K562 (cell line): ENCODE data around the gene RAB31. TPM values are rescaled to one million over a fixed set of nuclear protein-coding genes. Genes with fewer than 3 reads are reported as not detected.

ENCODE experiments used
- ATAC-seq: fragments of 200-7000 bp; cut with Tn5 transposase; 3 replicates; pipeline ENCODE4 v1.9.1; 2020; ENCODE audit warnings: moderate library complexity
- BruUV-seq: library from RNA; stranded (reverse); fragments of 400-500 nt; replicated peaks from 2 replicates; lab custom pipeline; 2021; lab: Mats Ljungman, UMichigan
- CTCF ChIA-PET: fragments of 300-600 bp; formaldehyde crosslinking; extraction: SDS; loops from one replicate; lab custom pipeline; 2021; ENCODE audit warnings: low intra/inter-chr PET ratio; lab: Yijun Ruan, JAX
- POLR2A ChIA-PET: fragments of 300-600, 350-650 bp; sonication (Branson Sonifier 250); formaldehyde crosslinking; extraction: SDS; loops from one replicate; lab custom pipeline; 2021; ENCODE audit warnings: antibody characterized with exemption, inconsistent platforms; lab: Yijun Ruan, JAX
- DNase-seq, 4 experiments: peaks; one replicate each; pipeline versions ENCODE4 v3.0.0 to v3.0.0-alpha.2; 2011 to 2018; ENCODE audit warnings: low spot score in 3 of 4, mixed read lengths in 3 of 4; ENCODE audit errors: extremely low read depth in 1 of 4
- FAIRE-seq: peaks from 2 replicates; lab custom pipeline; 2011; peaks lifted over from hg19 to GRCh38; lab: Jason Lieb, UNC
- H2AFZ ChIP-seq: 2 replicates; pipeline ENCODE4 v1.6.0; 2011; ENCODE audit warnings: low read depth, low read length, control low read depth, inconsistent platforms
- H3K27ac ChIP-seq: fragments of 200-600 bp; 3 replicates; pipeline ENCODE4 v1.8.0; 2011; ENCODE audit warnings: low read depth, mild to moderate bottlenecking, control low read depth, inconsistent platforms, low read length, moderate library complexity, mixed read lengths; ENCODE audit errors: extremely low read depth
- H3K27me3 ChIP-seq, 2 experiments: fragments of 300-600 bp in 1 of 2; 2 replicates in 1 of 2; 3 replicates in 1 of 2; pipeline versions ENCODE4 v1.6.0 to v1.8.0; 2011; ENCODE audit warnings: inconsistent platforms in 2 of 2, low read length in 2 of 2, mild to moderate bottlenecking in 1 of 2, mixed read lengths in 1 of 2, moderate library complexity in 1 of 2; ENCODE audit not compliant: control insufficient read depth in 2 of 2, insufficient read depth in 2 of 2
- H3K36me3 ChIP-seq: fragments of 300-600 bp; 3 replicates; pipeline ENCODE4 v1.8.0; 2011; ENCODE audit warnings: mild to moderate bottlenecking, low read length, inconsistent platforms; ENCODE audit not compliant: control insufficient read depth, insufficient read depth
- H3K4me1 ChIP-seq, 2 experiments: fragments of 200-600 bp in 1 of 2; replicated peaks in 1 of 2; 2 replicates in 1 of 2; 3 replicates in 1 of 2; pipeline versions ENCODE4 v1.5.1 to v1.8.0; 2011; ENCODE audit warnings: inconsistent platforms in 2 of 2, low read length in 2 of 2, mild to moderate bottlenecking in 1 of 2, mixed read lengths in 1 of 2, moderate library complexity in 1 of 2; ENCODE audit not compliant: control insufficient read depth in 2 of 2, insufficient read depth in 2 of 2
- H3K4me2 ChIP-seq: 2 replicates; pipeline ENCODE4 v1.6.1; 2011; ENCODE audit warnings: low read length, control low read depth, inconsistent platforms, mixed read lengths; ENCODE audit not compliant: insufficient read depth
- H3K4me3 ChIP-seq: fragments of 200-600 bp; sonication (generic), shearing (Covaris generic); 2 replicates; pipeline ENCODE4 v1.5.1; 2016; ENCODE audit warnings: control low read depth, inconsistent platforms
- H3K79me2 ChIP-seq: fragments of 200-600 bp; 3 replicates; pipeline ENCODE4 v1.8.0; 2011; ENCODE audit warnings: low read length, inconsistent platforms; ENCODE audit not compliant: control insufficient read depth, insufficient read depth
- H3K9ac ChIP-seq, 2 experiments: 2 replicates each; pipeline versions ENCODE4 v1.6.0 to v1.6.1; 2011; ENCODE audit warnings: low read depth in 2 of 2, low read length in 2 of 2, control low read depth in 1 of 2, inconsistent platforms in 1 of 2, mild to moderate bottlenecking in 1 of 2, mixed read lengths in 1 of 2; ENCODE audit not compliant: insufficient read depth in 1 of 2
- H3K9me1 ChIP-seq: one replicate; pipeline ENCODE4 v1.6.0; 2011; ENCODE audit warnings: inconsistent platforms, mild to moderate bottlenecking, low read length, moderate library complexity; ENCODE audit not compliant: control insufficient read depth, insufficient read depth
- H3K9me3 ChIP-seq: replicated peaks from 2 replicates; pipeline ENCODE4 v1.5.1; 2011; ENCODE audit warnings: low read depth, low read length, inconsistent platforms; ENCODE audit not compliant: control insufficient read depth, insufficient read depth
- H4K20me1 ChIP-seq: replicated peaks from 2 replicates; pipeline ENCODE4 v1.6.1; 2011; ENCODE audit warnings: low read length, inconsistent platforms, mixed read lengths; ENCODE audit not compliant: control insufficient read depth, insufficient read depth
- ARID1B ChIP-seq: fragments of 450-650 bp; IDR thresholded peaks from 2 replicates; pipeline ENCODE4 v1.6.1; 2016; ENCODE audit warnings: antibody characterized with exemption, mild to moderate bottlenecking, inconsistent platforms
- CXXC5 ChIP-seq: fragments of 250-450 bp; sonication (Bioruptor Pico); IDR thresholded peaks from 2 replicates; pipeline ENCODE4 v1.8.0; 2022; ENCODE audit warnings: inconsistent platforms, mild to moderate bottlenecking, moderate library complexity
- ELF4 ChIP-seq: fragments of 450-650 bp; formaldehyde crosslinking; IDR thresholded peaks from 2 replicates; pipeline ENCODE4 v1.4.0; 2022; ENCODE audit warnings: missing genetic modification characterization
- FOSL1 ChIP-seq: fragments of 200-800 bp; sonication (Bioruptor generic); conservative IDR thresholded peaks from 2 replicates; pipeline ENCODE4 v1.6.1; 2016; ENCODE audit warnings: missing genetic modification characterization, missing compliant biosample characterization
- GTF2A2 ChIP-seq: IDR thresholded peaks from 2 replicates; pipeline ENCODE4 v1.6.1; 2016; ENCODE audit warnings: mild to moderate bottlenecking, missing genetic modification characterization, missing compliant biosample characterization
- JUND ChIP-seq, 2 experiments: IDR thresholded peaks; 2 replicates in 1 of 2; 3 replicates in 1 of 2; pipeline ENCODE4 v1.6.1; 2011; ENCODE audit warnings: borderline replicate concordance in 2 of 2, low read depth in 2 of 2, low read length in 2 of 2, improper control_type of control experiment in 1 of 2, missing biosample characterization in 1 of 2, missing genetic modification characterization in 1 of 2, missing genetic modification reagents in 1 of 2
- KHSRP ChIP-seq: fragments of 450-650 bp; IDR thresholded peaks from 2 replicates; pipeline ENCODE4 v1.6.1; 2017
- MAZ ChIP-seq, 2 experiments: fragments of 450-650 bp in 1 of 2; sonication (generic) in 1 of 2; formaldehyde crosslinking; IDR thresholded peaks in 1 of 2; conservative IDR thresholded peaks in 1 of 2; 2 replicates each; pipeline versions ENCODE4 v1.4.0 to v1.5.0; 2020; ENCODE audit warnings: mild to moderate bottlenecking in 1 of 2, missing genetic modification reagents in 1 of 2
- NFE2 ChIP-seq: IDR thresholded peaks from 2 replicates; pipeline ENCODE4 v1.6.1; 2014; ENCODE audit warnings: antibody characterized with exemption, low read depth
- RAD51 ChIP-seq: fragments of 450-650 bp; IDR thresholded peaks from 2 replicates; pipeline ENCODE4 v1.7.1; 2016; ENCODE audit warnings: low read depth, mild to moderate bottlenecking, borderline replicate concordance
- RBM25 ChIP-seq: fragments of 200-400 bp; formaldehyde crosslinking; IDR thresholded peaks from 2 replicates; pipeline ENCODE4 v1.6.1; 2018; ENCODE audit warnings: low read length, low read depth, moderate library complexity; ENCODE audit not compliant: severe bottlenecking
- RHOXF2B ChIP-seq: fragments of 250-450 bp; sonication (Bioruptor Pico); conservative IDR thresholded peaks from 2 replicates; pipeline ENCODE4 v1.5.1; 2021
- SIRT6 ChIP-seq: IDR thresholded peaks from one replicate; pipeline ENCODE4 v1.6.1; 2012; ENCODE audit warnings: low read depth, mild to moderate bottlenecking, control low read depth, inconsistent platforms, low read length, moderate library complexity
- SMAD4 ChIP-seq: fragments of 250-450 bp; sonication (Bioruptor Pico); conservative IDR thresholded peaks from 2 replicates; pipeline ENCODE4 v1.8.0; 2021; ENCODE audit warnings: inconsistent platforms, mild to moderate bottlenecking, moderate library complexity
- ZNF197 ChIP-seq: fragments of 200-800 bp; sonication (Bioruptor generic); IDR thresholded peaks from 2 replicates; pipeline ENCODE4 v1.6.1; 2016; ENCODE audit warnings: low read depth, missing genetic modification characterization, missing compliant biosample characterization
- ZNF239 ChIP-seq: fragments of 250-450 bp; sonication (Bioruptor Pico); IDR thresholded peaks from 2 replicates; pipeline ENCODE4 v1.4.0; 2020; ENCODE audit warnings: mild to moderate bottlenecking
- ZNF668 ChIP-seq: fragments of 250-450 bp; sonication (Bioruptor Pico); IDR thresholded peaks from 2 replicates; pipeline ENCODE4 v1.8.0; 2022; ENCODE audit warnings: mild to moderate bottlenecking, inconsistent platforms
- WGBS: fragments of 100-300 bp; shearing (Covaris generic); methylation state at CpG from one replicate; pipeline ENCODE4 v1.1.6; 2016; ENCODE audit warnings: low coverage, mixed read lengths; ENCODE audit not compliant: insufficient coverage; ENCODE audit errors: missing lambda C conversion rate; 5-methylcytosine and 5-hydroxymethylcytosine counted together
- in situ Hi-C: fragments of 300-500 bp; cut with MboI; formaldehyde crosslinking; loops from 4 replicates; pipeline ENCODE4 v1.15.0; 2018; ENCODE audit warnings: inconsistent platforms, mixed read lengths
- intact Hi-C: fragments of 100-400 bp; cut with micrococcal nuclease; formaldehyde crosslinking; loops from 2 replicates; pipeline ENCODE4 v1.14.2; 2022
- polyA plus RNA-seq, 8 experiments: library from polyadenylated mRNA; depleted of rRNA in 4 of 8; stranded (reverse) in 5 of 8; unstranded in 3 of 8; fragments of >200 nt; fragmentation: Nextera tagmentation in 2 of 8; fragmentation: Illumina TruSeq in 1 of 8; extraction: Ambion mirVana in 2 of 8; extraction: Trizol in 1 of 8; gene quantifications; 2 replicates each; pipeline versions ENCODE4 v1.2.1 to v1.2.3, GENCODE V29; 2011 to 2014; ENCODE audit warnings: inconsistent platforms in 1 of 8, missing spikeins in 1 of 8
- total RNA-seq, 7 experiments: library from RNA; depleted of rRNA in 6 of 7; stranded (reverse); fragments of >200 nt in 6 of 7; fragmentation: Illumina TruSeq in 2 of 7; extraction: Trizol in 2 of 7; gene quantifications; 2 replicates each; pipeline versions ENCODE4 v1.2.1 to v1.2.3, GENCODE V29; 2011 to 2021; ENCODE audit warnings: low replicate concordance in 1 of 7
- TF ChIP-seq, protein P1 (sequence below), 2 experiments: fragments of 450-650 bp in 1 of 2; sonication (generic) in 1 of 2; formaldehyde crosslinking in 1 of 2; IDR thresholded peaks in 1 of 2; conservative IDR thresholded peaks in 1 of 2; 2 replicates each; pipeline versions ENCODE4 v1.6.1 to v1.8.1; 2016 to 2023; ENCODE audit warnings: mild to moderate bottlenecking in 2 of 2, moderate library complexity in 2 of 2, inconsistent platforms in 1 of 2, missing genetic modification reagents in 1 of 2
- TF ChIP-seq, protein P2 (sequence below): fragments of 200-800 bp; sonication (Bioruptor generic); IDR thresholded peaks from 2 replicates; pipeline ENCODE4 v1.6.1; 2017; ENCODE audit warnings: missing genetic modification characterization, missing compliant biosample characterization

Gene RAB31
- total and polyA plus RNA-seq, 9 of the 15 experiments (the other 6 are each of a cell fraction or from before 2014, with no cell fraction given) = 20.7 to 70.4 (median 41.3) TPM

DNA sequence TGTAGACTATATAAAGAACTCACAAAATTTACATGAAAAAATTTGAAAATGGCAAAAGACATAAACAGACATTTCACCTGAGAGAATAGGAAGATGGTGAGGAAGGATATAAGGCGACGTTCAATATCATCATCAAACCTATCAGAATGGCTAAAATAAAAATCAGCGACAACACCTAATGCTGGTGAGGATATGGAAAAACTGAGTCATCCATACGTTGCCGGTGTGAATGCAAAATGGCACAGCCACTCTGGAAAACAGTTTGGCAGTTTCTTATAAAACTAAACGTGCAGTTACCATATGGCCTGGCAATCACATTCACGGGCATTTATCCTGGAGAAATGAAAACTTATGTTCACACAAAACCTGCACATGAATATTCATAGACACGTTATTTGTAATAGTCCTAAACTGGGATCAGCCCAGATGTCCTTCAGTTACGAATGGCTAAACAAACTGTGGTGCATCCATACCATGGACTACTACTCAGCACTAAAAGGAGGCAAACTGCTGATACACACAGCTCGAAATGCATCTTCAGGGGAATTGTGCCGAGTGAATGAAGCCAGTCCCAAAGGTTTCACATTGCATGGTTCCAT lies 114.6 kb downstream of the RAB31 start:
- Histone ChIP-seq H3K27me3 (no peaks in the 10 kb centered on the region), H3K4me3 (no peak overlapping the region), H3K4me2 (no peak overlapping the region), H3K27ac (0 out of 3 replicates have a peak overlapping the region, but pooled peaks have one; percentile 0), H3K9me1 (no peaks in the 10 kb centered on the region), H3K79me2 (no peaks in the 10 kb centered on the region; the same call in 2 of the 3 replicates), H3K9ac (no peak overlapping the region), H2AFZ (no peak overlapping the region), H3K4me1 (peaks cover 26 to 49% of the 10 kb centered on the region in 2 experiments), H3K36me3 (peaks cover 16% of the 10 kb centered on the region), H4K20me1 (no peaks in the 10 kb centered on the region), H3K9me3 (peaks cover 12% of the 10 kb centered on the region; the same call in 1 of the 2 replicates)
- no peak for ATAC-seq
- DNase-seq = no peak
- in situ Hi-C loops (no loop called here), intact Hi-C loops (no loop called here)
- ChIA-PET CTCF (no interaction called here), POLR2A (interaction anchor here (1.0 to 1.5 kb wide), 3 partner anchors 8 to 16 kb away, joined by 3 to 5 read pairs (median 4); no protein-coding TSS in a partner anchor)
- 62% methylated on average over 11 of the region's 11 CpGs for WGBS
- BruUV-seq = no TSS peak
- no peak for FAIRE-seq
- TF ChIP-seq, protein P1, sequence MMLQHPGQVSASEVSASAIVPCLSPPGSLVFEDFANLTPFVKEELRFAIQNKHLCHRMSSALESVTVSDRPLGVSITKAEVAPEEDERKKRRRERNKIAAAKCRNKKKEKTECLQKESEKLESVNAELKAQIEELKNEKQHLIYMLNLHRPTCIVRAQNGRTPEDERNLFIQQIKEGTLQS (IDR thresholded peaks at IDR 0.05) = 0 out of 2 replicates have a peak, but pooled peaks have one; percentile 57
- TF ChIP-seq, protein P1 (CRISPR knock-in tag; conservative IDR thresholded peaks at IDR 0.05) = no peak
- TF ChIP-seq RHOXF2B (CRISPR knock-in tag) (no peak), RAD51 (0 out of 2 replicates have a peak, but pooled peaks have one; percentile 4), CXXC5 (CRISPR knock-in tag) (0 out of 2 replicates have a peak, but pooled peaks have one; percentile 9), SMAD4 (0 out of 2 replicates have a peak, but pooled peaks have one; percentile 13), ELF4 (CRISPR knock-in tag) (0 out of 2 replicates have a peak, but pooled peaks have one; percentile 17), ZNF197 (0 out of 2 replicates have a peak, but pooled peaks have one; percentile 17), ARID1B (0 out of 2 replicates have a peak, but pooled peaks have one; percentile 18), JUND (IDR thresholded peaks at IDR 0.05; ENCODE audit: borderline replicate concordance, low read depth, low read length) (peak; percentile 77; the same call in 1 of the 2 replicates), JUND (tag; IDR thresholded peaks at IDR 0.05; ENCODE audit: borderline replicate concordance, low read depth, low read length) (peak; percentile 92; the same call in 2 of the 3 replicates), RBM25 (peak; percentile 91), NFE2 (0 out of 2 replicates have a peak, but pooled peaks have one; percentile 19), FOSL1 (tag) (peak; percentile 73), MAZ (CRISPR knock-in tag; conservative IDR thresholded peaks at IDR 0.05 in 1 of 2, IDR thresholded peaks at IDR 0.05 in 1 of 2) (no peak), GTF2A2 (0 out of 2 replicates have a peak, but pooled peaks have one; percentile 28), SIRT6 (no peak), KHSRP (no peak), ZNF668 (CRISPR knock-in tag) (0 out of 2 replicates have a peak, but pooled peaks have one; percentile 38), ZNF239 (CRISPR knock-in tag) (no peak)
- TF ChIP-seq, protein P2, sequence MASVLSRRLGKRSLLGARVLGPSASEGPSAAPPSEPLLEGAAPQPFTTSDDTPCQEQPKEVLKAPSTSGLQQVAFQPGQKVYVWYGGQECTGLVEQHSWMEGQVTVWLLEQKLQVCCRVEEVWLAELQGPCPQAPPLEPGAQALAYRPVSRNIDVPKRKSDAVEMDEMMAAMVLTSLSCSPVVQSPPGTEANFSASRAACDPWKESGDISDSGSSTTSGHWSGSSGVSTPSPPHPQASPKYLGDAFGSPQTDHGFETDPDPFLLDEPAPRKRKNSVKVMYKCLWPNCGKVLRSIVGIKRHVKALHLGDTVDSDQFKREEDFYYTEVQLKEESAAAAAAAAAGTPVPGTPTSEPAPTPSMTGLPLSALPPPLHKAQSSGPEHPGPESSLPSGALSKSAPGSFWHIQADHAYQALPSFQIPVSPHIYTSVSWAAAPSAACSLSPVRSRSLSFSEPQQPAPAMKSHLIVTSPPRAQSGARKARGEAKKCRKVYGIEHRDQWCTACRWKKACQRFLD (CRISPR knock-in tag) = 0 out of 2 replicates have a peak, but pooled peaks have one; percentile 34
